HT1080 (cell line): ENCODE measurements around the gene KMT2E. TPM values are rescaled to one million over a fixed set of nuclear protein-coding genes. Genes with fewer than 3 reads are reported as not detected.
A peak's percentile ranks its signal among the peaks of the same experiment; 100 is the strongest.
"Not testable (repeated sequence)": the region's sequence is repeated elsewhere in the genome, so short reads cannot be mapped to it uniquely, and the experiment has no call there.

ENCODE experiments used
- DNase-seq: peaks from one replicate; pipeline ENCODE4 v3.0.0-alpha.2; 2015; ENCODE audit warnings: low read depth
- total RNA-seq: library from RNA; depleted of rRNA; stranded (reverse); fragments of >200 nt; shearing (Covaris generic); gene quantifications from 2 replicates; pipeline ENCODE4 v1.2.3, GENCODE V29; 2014

Gene KMT2E
- total RNA-seq, 1 experiment from 2014 or later, result 23.3 TPM

DNA sequence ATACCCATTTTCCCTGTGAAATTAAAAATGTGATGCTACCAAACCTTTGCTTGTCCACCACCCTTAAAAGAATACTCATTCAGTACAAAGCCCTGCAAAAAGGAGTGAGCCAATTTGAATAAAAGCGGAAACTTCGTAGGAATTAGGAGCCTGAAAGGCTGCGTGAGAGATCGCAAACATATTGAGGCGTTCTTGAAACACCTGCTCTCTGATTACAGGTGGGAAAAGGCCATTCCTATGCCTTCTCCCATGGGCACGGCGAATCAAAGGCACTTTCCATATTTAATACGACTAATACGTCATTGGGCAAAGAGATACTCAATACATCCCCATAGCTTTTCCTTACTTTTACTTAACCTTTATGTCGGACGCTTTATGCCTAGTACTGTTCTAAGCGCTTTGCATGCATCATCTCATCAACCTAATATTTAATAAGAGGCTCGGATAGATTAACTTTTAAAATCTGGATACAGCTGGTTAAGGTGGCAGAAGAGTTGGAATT lies 30.9 kb upstream of the KMT2E start:
- DNase-seq, result no peak

- peak; percentile 90 for DNase-seq
These were observed 30.1 kb upstream of the KMT2E start for GRCh38 chr7:104983578-104984539.

DNA sequence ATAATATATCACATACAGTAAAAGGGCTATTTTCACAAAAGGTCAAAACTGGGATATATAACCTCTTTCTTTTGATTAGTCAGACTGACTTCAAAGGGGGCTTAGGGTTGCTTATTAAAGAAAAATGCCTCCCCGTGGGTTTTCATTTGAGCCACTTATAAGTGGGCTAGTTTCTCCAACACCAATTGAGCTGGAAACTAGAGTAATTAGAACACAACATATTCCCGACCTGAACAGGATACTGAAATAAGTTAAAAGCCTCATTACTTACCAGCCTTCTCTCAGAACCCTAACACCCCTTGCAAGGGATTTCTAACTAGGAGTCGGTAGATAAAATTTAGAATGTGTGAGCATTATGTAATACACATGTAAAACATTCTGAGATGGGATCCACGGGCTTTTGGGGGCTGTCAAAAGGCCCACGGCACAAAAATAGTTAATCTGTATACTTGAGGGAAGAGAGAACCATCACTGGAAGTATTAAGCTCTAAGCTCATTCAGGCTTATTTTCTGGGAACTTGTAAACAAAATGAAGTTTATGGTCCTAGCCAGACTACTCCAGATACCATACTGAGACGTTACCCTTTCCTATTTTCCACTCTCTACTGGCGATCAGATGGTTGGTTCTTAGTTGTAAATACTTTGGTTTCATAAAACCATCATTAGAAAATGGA lies 29.3 kb upstream of the KMT2E start:
- no peak for DNase-seq

DNA sequence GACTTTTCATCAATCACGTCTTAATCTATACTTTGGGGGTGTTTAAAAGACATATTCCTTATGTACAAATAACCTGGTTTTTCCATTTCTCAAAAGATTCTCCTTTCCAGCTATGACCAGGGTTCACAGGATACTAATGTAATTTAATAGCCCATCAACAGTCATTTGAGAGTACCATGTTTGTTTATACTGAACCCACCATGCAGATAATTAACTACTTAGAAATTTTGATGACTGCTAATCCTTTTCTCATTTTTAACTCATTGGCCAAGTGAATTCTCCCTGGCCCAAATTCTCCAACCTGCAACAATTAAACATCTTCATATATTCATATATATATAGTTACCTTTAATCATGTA lies 28.8 kb upstream of the KMT2E start:
- DNase-seq, result no peak

DNA sequence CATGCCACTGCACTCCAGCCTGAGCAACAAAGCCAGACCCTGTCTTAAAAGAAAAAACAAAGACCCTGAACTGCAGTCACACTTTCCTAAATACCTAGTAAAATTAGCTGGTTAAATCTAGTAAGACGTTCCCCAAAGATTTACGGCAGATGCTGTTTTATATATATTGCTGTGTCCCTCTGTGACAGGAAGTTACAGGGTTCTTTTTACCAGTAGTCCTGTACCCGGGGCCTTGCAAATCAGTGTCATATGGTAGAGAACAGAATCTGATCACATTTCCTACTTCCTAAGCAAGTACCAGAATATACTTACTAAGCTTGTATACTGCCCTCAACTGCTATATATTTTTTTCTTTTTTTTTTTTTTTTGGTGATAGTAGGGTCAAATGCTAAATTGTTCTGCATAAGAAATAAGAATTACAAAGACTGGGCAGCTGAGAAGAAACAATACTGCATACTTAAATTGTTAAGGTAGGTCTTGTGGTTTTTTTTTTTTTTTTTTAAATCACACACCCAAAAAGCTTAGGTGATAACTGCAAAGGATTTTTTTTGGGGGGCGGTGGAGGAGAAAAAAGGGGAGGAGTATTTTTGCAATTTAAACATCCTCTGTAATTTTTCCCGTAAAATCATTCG lies 27.3 kb upstream of the KMT2E start:
- DNase-seq, result no peak

DNA sequence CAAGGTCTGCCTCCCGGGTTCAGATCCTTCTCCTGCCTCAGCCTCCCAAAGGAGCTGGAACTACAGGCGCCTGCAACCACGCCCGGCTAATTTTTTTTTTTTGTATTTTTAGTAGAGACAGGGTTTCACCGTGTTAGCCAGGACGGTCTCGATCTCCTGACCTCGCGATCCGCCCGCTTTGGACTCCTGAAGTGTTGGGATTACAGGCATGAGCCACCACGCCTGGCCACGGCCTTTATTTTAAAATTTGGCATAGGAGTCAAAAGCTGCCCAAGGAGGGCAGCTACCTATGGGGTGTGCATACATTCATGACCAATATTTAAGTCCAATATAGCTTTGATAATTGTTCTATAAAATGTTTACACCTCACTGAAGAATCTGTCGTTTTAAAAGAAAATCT lies 26.6 kb upstream of the KMT2E start:
- not testable (repeated sequence) for DNase-seq

- no peak for DNase-seq
These were observed 23.0 kb upstream of the KMT2E start for GRCh38 chr7:104990983-104991382.

DNA sequence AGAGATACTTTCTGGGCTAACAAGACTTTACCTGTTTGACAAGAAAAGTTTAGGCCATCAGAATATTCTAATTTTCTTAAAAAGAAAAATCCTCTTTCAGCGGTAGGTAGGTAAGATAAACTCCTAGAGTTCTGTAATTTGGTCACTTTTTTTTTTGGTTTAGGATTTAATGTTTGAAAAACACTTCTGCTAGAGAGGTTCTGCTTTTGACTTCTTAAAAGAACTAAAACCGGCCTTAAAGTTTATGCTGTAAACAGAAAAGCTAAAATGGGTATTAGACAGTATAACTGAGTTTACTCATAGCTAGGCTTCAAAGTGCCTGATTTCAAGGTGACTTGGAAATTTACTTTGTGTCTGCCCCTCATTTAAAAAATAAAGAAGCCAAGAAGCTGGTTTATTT lies 21.7 kb upstream of the KMT2E start:
- no peak for DNase-seq

GRCh38 chr7:104993217-104993862 lies 20.7 kb upstream of the KMT2E start:
- no peak for DNase-seq

DNA sequence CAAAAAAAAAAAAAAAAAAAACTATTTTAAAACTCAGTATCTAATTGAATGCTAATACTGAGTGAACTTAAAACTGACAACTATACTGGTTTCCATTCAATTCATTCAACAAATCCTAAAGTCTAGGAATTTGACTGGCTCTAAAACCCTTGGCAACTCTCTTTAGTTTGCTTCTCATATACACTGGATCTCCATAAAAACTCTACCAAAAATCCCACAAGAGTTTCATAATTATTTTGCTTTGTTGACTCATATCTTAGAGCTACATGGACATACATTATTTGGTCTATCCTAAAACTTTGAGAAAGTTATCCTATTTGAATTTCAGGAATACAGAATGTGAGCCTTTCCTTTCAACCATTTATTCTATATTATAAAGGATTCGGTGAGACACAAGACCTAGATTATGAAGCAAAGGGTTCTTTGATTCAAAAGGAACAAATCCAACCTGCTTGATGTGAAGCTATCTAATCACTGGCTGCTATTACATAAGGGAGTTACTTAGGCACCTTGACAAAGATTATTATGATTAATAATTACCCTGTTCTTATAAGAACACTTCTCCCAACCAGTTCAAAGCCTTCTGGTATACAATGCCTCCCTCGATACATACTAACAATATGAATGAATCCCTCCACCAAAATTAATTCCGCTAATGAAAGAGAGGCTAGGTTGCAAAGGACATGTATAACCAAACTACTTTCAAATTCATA lies 15.8 kb upstream of the KMT2E start:
- no peak for DNase-seq

GRCh38 chr7:105000200-105000599 lies 13.8 kb upstream of the KMT2E start:
- no peak for DNase-seq

GRCh38 chr7:105000927-105001336 lies 13.1 kb upstream of the KMT2E start:
- no peak for DNase-seq

- DNase-seq, result no peak
These were observed 12.3 kb upstream of the KMT2E start for GRCh38 chr7:105001652-105002184.

DNA sequence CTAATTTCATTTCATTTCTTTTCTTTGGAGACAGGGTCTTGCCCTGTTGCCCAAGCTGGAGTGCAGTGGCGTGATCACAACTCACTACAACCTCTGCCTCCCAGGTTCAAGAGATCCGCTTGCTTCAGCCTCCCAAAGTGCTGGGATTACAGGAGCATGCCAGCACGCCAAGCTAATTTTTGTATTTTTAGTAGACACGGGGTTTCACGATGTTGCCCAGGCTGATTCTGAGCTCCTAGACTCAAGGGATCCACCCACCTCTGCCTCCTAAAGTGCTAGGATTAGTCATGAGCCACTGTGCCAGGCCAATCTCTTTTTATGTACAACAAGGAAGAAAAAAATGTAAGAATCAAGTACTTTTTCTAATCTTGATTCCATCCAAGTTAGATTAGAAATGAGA lies 10.7 kb upstream of the KMT2E start:
- DNase-seq, result peak; percentile 77

- no peak for DNase-seq
These were observed 10.0 kb upstream of the KMT2E start for GRCh38 chr7:105003872-105004510.

GRCh38 chr7:105005006-105005405 lies 9.0 kb upstream of the KMT2E start:
- DNase-seq, result not testable (repeated sequence)

- not testable (repeated sequence) for DNase-seq
These were observed 8.5 kb upstream of the KMT2E start for GRCh38 chr7:105005486-105005885.

DNA sequence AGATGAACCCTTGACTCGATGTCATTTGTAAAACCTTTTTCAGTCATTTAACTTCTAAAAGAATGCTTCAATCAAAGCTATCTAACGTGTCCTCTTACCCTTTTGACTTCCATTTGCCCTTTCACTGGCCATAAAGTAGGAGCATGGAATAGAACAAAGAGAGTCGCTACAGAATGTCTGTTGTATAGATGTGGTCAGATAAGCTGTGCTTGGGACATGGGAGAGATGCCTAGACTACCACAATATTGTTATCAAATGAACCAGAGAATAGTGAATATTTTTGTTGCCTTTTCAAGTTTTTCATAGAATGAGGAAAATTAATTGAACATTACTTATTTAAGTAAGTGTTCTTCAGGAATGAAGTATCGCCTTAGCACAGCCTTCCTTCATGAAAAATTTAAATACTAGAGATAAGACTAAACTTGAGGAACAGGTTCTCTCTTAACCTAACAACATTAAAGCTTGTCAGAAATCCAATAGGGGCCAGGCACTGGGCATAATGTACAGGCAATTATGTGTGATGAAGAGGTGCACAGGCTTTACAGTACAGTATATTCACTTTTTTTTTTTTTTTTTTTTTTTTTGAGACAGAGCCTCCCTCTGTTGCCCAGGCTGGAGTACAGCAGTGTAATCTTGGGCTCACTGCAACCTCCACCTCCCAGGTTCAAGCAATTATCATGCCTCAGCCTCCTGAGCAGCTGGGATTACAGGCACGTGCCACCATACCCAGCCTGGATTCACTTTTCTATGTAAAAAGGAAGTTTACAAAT lies 7.5 kb upstream of the KMT2E start:
- no peak for DNase-seq

GRCh38 chr7:105007298-105007697 lies 6.7 kb upstream of the KMT2E start:
- no peak for DNase-seq
